Immature natural killer cell (primary cell): Measurements from ENCODE around the gene ASPSCR1. TPM values are rescaled to one million over a fixed set of nuclear protein-coding genes. Genes with fewer than 3 reads are reported as not detected.

Experiments used
- DNase-seq, 3 donors: peaks; one replicate each; pipeline ENCODE4 v3.0.0; 2022; ENCODE audit warnings: mixed read lengths in 1 of 3
- H3K27ac Mint-ChIP-seq, 6 donors: one replicate each; pipeline ENCODE4 v1.8.0; 2020; ENCODE audit warnings: mixed read lengths in 6 of 6, mild to moderate bottlenecking in 5 of 6, inconsistent platforms in 4 of 6, moderate library complexity in 3 of 6
- H3K27me3 Mint-ChIP-seq, 3 donors: one replicate each; pipeline ENCODE4 v1.8.0; 2020 to 2021; ENCODE audit warnings: low read depth in 3 of 3, mild to moderate bottlenecking in 3 of 3, mixed read lengths in 3 of 3, moderate library complexity in 3 of 3, inconsistent platforms in 1 of 3
- H3K36me3 Mint-ChIP-seq, 3 donors: one replicate each; pipeline ENCODE4 v1.8.0; 2020; ENCODE audit warnings: mixed read lengths in 3 of 3, inconsistent platforms in 2 of 3, mild to moderate bottlenecking in 2 of 3
- H3K4me1 Mint-ChIP-seq, 2 donors: one replicate each; pipeline ENCODE4 v1.8.0; 2020; ENCODE audit warnings: inconsistent platforms in 2 of 2, mild to moderate bottlenecking in 2 of 2, mixed read lengths in 2 of 2, moderate library complexity in 1 of 2
- H3K4me3 Mint-ChIP-seq, 5 donors: one replicate each; pipeline ENCODE4 v1.8.0; 2020; ENCODE audit warnings: mild to moderate bottlenecking in 5 of 5, mixed read lengths in 5 of 5, inconsistent platforms in 3 of 5, moderate library complexity in 3 of 5
- H3K9me3 Mint-ChIP-seq, 6 donors: one replicate each; pipeline ENCODE4 v1.8.0; 2020; ENCODE audit warnings: mild to moderate bottlenecking in 6 of 6, mixed read lengths in 6 of 6, inconsistent platforms in 4 of 6, moderate library complexity in 3 of 6
- polyA plus RNA-seq, 3 donors: library from polyadenylated mRNA; unstranded; fragments of 300-500 nt; fragmentation: Illumina TruSeq; gene quantifications; one replicate each; pipeline ENCODE4 v1.2.3, GENCODE V29; 2021

Gene ASPSCR1
- polyA plus RNA-seq, 3 donors from 2014 or later: 21.1 to 32.9 (median 31.3) TPM

- H3K4me1 Mint-ChIP-seq: peaks cover 15 to 25% of the 10 kb centered on the region in 2 donors
- H3K27me3 Mint-ChIP-seq: peaks cover 2 to 7% (median 6%) of the 10 kb centered on the region in 3 donors
- H3K36me3 Mint-ChIP-seq: no peaks in the 10 kb centered on the region
- no peak overlapping the region for H3K4me3 Mint-ChIP-seq
- no peak overlapping the region for H3K27ac Mint-ChIP-seq
- no peaks in the 10 kb centered on the region for H3K9me3 Mint-ChIP-seq
- DNase-seq: no peak
Measured at GRCh38 chr17:82025401-82026107, 48.1 kb downstream of the ASPSCR1 start.

- peak overlapping the region in 1 of 5 donors; percentile 9 for H3K4me3 Mint-ChIP-seq
- H3K27ac Mint-ChIP-seq: no peak overlapping the region
- no peak for DNase-seq
- H3K9me3 Mint-ChIP-seq: no peaks in the 10 kb centered on the region
- H3K36me3 Mint-ChIP-seq: no peaks in the 10 kb centered on the region
- peaks cover 2% of the 10 kb centered on the region in 3 donors for H3K27me3 Mint-ChIP-seq
- H3K4me1 Mint-ChIP-seq: peaks cover 5 to 14% of the 10 kb centered on the region in 2 donors
Measured at GRCh38 chr17:82028246-82028645, 50.8 kb downstream of the ASPSCR1 start.

GRCh38 chr17:82028966-82029365 is 51.5 kb downstream of the ASPSCR1 start:
- Mint-ChIP-seq H3K27me3 (peaks cover 2% of the 10 kb centered on the region in 3 donors), H3K4me1 (peaks cover 2 to 11% of the 10 kb centered on the region in 2 donors), H3K9me3 (no peaks in the 10 kb centered on the region), H3K36me3 (no peaks in the 10 kb centered on the region), H3K4me3 (peak overlapping the region in 2 of 5 donors; percentile 18 to 52), H3K27ac (no peak overlapping the region)
- no peak for DNase-seq

GRCh38 chr17:82029391-82029790 is 52.0 kb downstream of the ASPSCR1 start:
- H3K9me3 Mint-ChIP-seq: no peaks in the 10 kb centered on the region
- no peak overlapping the region for H3K27ac Mint-ChIP-seq
- peaks cover 0 to 9% of the 10 kb centered on the region in 2 donors for H3K4me1 Mint-ChIP-seq
- no peaks in the 10 kb centered on the region for H3K36me3 Mint-ChIP-seq
- H3K4me3 Mint-ChIP-seq: peak overlapping the region in 3 of 5 donors; percentile 62 to 75 (median 65)
- no peak for DNase-seq
- H3K27me3 Mint-ChIP-seq: peaks cover 2% of the 10 kb centered on the region in 3 donors

GRCh38 chr17:82029990-82030469 is 52.6 kb downstream of the ASPSCR1 start:
- Mint-ChIP-seq H3K4me3 (peak overlapping the region in 2 of 5 donors; percentile 62 to 75), H3K27ac (no peak overlapping the region), H3K4me1 (peaks cover 2 to 11% of the 10 kb centered on the region in 2 donors), H3K27me3 (peaks cover 2 to 3% (median 2%) of the 10 kb centered on the region in 3 donors), H3K9me3 (no peaks in the 10 kb centered on the region), H3K36me3 (peaks cover 0 to 1% (median under 1%) of the 10 kb centered on the region in 3 donors)
- DNase-seq: no peak

- DNase-seq: peak; percentile 76 to 81 (median 78)
- peaks cover 7 to 18% of the 10 kb centered on the region in 2 donors for H3K4me1 Mint-ChIP-seq
- peaks cover 0 to 6% (median 3%) of the 10 kb centered on the region in 3 donors for H3K36me3 Mint-ChIP-seq
- peak overlapping the region; percentile 76 to 82 (median 81) for H3K4me3 Mint-ChIP-seq
- H3K27ac Mint-ChIP-seq: no peak overlapping the region
- H3K9me3 Mint-ChIP-seq: no peaks in the 10 kb centered on the region
- peaks cover 2 to 3% (median 2%) of the 10 kb centered on the region in 3 donors for H3K27me3 Mint-ChIP-seq
Measured at GRCh38 chr17:82030470-82031302, 53.3 kb downstream of the ASPSCR1 start.

GRCh38 chr17:82031303-82031884 is 54.0 kb downstream of the ASPSCR1 start, which contains the start of gene RAC3:
RAC3 (plus strand) TSS chr17:82031678; CDS start chr17:82031762, 84 bp downstream.
- H3K27me3 Mint-ChIP-seq: peaks cover 2 to 3% (median 2%) of the 10 kb centered on the region in 3 donors
- peaks cover 7 to 22% of the 10 kb centered on the region in 2 donors for H3K4me1 Mint-ChIP-seq
- no peak for DNase-seq
- H3K9me3 Mint-ChIP-seq: no peaks in the 10 kb centered on the region
- peaks cover 0 to 6% (median 3%) of the 10 kb centered on the region in 3 donors for H3K36me3 Mint-ChIP-seq
- H3K27ac Mint-ChIP-seq: no peak within 1 kb of the TSS
- peak within 1 kb of the TSS; percentile 76 to 82 (median 81) for H3K4me3 Mint-ChIP-seq

- H3K4me1 Mint-ChIP-seq: peaks cover 7 to 24% of the 10 kb centered on the region in 2 donors
- peaks cover 0 to 6% (median 3%) of the 10 kb centered on the region in 3 donors for H3K36me3 Mint-ChIP-seq
- no peaks in the 10 kb centered on the region for H3K9me3 Mint-ChIP-seq
- H3K27ac Mint-ChIP-seq: no peak overlapping the region
- H3K4me3 Mint-ChIP-seq: peak overlapping the region in 4 of 5 donors; percentile 20 to 36 (median 22)
- peaks cover 2 to 3% (median 2%) of the 10 kb centered on the region in 3 donors for H3K27me3 Mint-ChIP-seq
- DNase-seq: no peak
Measured at GRCh38 chr17:82031885-82032627, 54.6 kb downstream of the ASPSCR1 start.

GRCh38 chr17:82033359-82034085 is 56.1 kb downstream of the ASPSCR1 start:
- DNase-seq: no peak
- no peak overlapping the region for H3K27ac Mint-ChIP-seq
- peaks cover 0 to 14% (median 2%) of the 10 kb centered on the region in 3 donors for H3K27me3 Mint-ChIP-seq
- H3K4me3 Mint-ChIP-seq: no peak overlapping the region
- H3K36me3 Mint-ChIP-seq: peaks cover 0 to 6% (median 3%) of the 10 kb centered on the region in 3 donors
- peaks cover 15 to 32% of the 10 kb centered on the region in 2 donors for H3K4me1 Mint-ChIP-seq
- H3K9me3 Mint-ChIP-seq: no peaks in the 10 kb centered on the region

- Mint-ChIP-seq H3K4me3 (peak overlapping the region in 3 of 5 donors; percentile 33 to 64 (median 51)), H3K9me3 (no peaks in the 10 kb centered on the region), H3K27me3 (peaks cover 0 to 14% (median 2%) of the 10 kb centered on the region in 3 donors), H3K36me3 (peaks cover 0 to 6% (median 3%) of the 10 kb centered on the region in 3 donors), H3K4me1 (peaks cover 15 to 32% of the 10 kb centered on the region in 2 donors), H3K27ac (no peak overlapping the region)
- no peak for DNase-seq
Measured at GRCh38 chr17:82034371-82035011, 57.1 kb downstream of the ASPSCR1 start.

- H3K4me1 Mint-ChIP-seq: peaks cover 15 to 28% of the 10 kb centered on the region in 2 donors
- peak overlapping the region; percentile 51 to 67 (median 64) for H3K4me3 Mint-ChIP-seq
- peaks cover 0 to 14% (median 1%) of the 10 kb centered on the region in 3 donors for H3K27me3 Mint-ChIP-seq
- H3K36me3 Mint-ChIP-seq: peaks cover 0 to 6% (median 3%) of the 10 kb centered on the region in 3 donors
- H3K27ac Mint-ChIP-seq: peak overlapping the region in 2 of 6 donors; percentile 53 to 69
- DNase-seq: no peak
- H3K9me3 Mint-ChIP-seq: no peaks in the 10 kb centered on the region
Measured at GRCh38 chr17:82035488-82035887, 58.1 kb downstream of the ASPSCR1 start.
